Tibial nerve (tissue), 4 donors: Measurements from ENCODE around the gene EFCAB7.

Experiments
- EP300 ChIP-seq, 2 donors: sonication (generic); formaldehyde crosslinking; IDR thresholded peaks; one replicate each; pipeline ENCODE4 v1.6.1; 2017; ENCODE audit warnings: antibody characterized with exemption in 2 of 2, mild to moderate bottlenecking in 1 of 2
- POLR2A ChIP-seq, 2 donors: fragments of 450-650 bp; IDR thresholded peaks; one replicate each; pipeline ENCODE4 v1.6.1; 2017; ENCODE audit warnings: antibody characterized with exemption in 2 of 2, mild to moderate bottlenecking in 2 of 2, moderate library complexity in 2 of 2
- TF ChIP-seq, protein P1 (sequence below), 5 experiments: fragments of 200-600 bp in 3 of 5; fragments of 450-650 bp in 2 of 5; sonication (generic) in 3 of 5; IDR thresholded peaks; one replicate each; pipeline ENCODE4 v1.5.1; 2016 to 2019; ENCODE audit warnings: antibody characterized with exemption in 5 of 5, mild to moderate bottlenecking in 3 of 5, moderate library complexity in 2 of 5

DNA sequence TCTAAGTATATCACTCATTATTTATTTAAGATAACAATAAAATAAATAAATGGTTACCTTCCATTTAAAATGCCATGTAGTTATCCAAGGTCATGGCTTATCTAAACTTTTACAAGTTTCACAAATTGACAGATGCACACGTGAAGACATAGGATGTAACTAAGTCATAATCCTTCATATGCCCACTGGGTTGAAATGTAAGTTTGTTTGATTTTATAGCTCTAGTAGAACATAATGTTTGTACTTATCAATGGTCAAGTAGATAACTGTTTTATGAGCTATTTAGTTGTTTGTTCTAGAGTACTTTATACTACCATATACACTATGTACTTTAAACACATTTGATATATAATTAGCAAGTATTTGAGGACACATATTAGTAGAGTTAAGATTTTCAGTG, 43.3 kb upstream of the EFCAB7 start:
- TF ChIP-seq EP300 (IDR thresholded peaks at IDR 0.05) (no peak), POLR2A (IDR thresholded peaks at IDR 0.05) (no peak)
- TF ChIP-seq, protein P1, sequence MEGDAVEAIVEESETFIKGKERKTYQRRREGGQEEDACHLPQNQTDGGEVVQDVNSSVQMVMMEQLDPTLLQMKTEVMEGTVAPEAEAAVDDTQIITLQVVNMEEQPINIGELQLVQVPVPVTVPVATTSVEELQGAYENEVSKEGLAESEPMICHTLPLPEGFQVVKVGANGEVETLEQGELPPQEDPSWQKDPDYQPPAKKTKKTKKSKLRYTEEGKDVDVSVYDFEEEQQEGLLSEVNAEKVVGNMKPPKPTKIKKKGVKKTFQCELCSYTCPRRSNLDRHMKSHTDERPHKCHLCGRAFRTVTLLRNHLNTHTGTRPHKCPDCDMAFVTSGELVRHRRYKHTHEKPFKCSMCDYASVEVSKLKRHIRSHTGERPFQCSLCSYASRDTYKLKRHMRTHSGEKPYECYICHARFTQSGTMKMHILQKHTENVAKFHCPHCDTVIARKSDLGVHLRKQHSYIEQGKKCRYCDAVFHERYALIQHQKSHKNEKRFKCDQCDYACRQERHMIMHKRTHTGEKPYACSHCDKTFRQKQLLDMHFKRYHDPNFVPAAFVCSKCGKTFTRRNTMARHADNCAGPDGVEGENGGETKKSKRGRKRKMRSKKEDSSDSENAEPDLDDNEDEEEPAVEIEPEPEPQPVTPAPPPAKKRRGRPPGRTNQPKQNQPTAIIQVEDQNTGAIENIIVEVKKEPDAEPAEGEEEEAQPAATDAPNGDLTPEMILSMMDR (IDR thresholded peaks at IDR 0.05) = no peak
